Parathyroid adenoma (tissue), 2 donors: ENCODE measurements around the gene CIAO3.

Source experiments
- H2AFZ ChIP-seq: fragments of 300-600 bp; sonication (generic); one replicate; pipeline ENCODE4 v1.7.0; 2017; ENCODE audit warnings: antibody characterized with exemption, mild to moderate bottlenecking
- H3K27ac ChIP-seq: fragments of 300-600 bp; sonication (generic); one replicate; pipeline ENCODE4 v1.7.0; 2017
- H3K27me3 ChIP-seq: fragments of 300-600 bp; sonication (generic); one replicate; pipeline ENCODE4 v1.7.0; 2017; ENCODE audit warnings: low read length; ENCODE audit not compliant: control insufficient read depth, insufficient read depth
- H3K36me3 ChIP-seq: fragments of 300-600 bp; sonication (generic); one replicate; pipeline ENCODE4 v1.7.0; 2017; ENCODE audit warnings: low read length; ENCODE audit not compliant: control insufficient read depth, insufficient read depth
- H3K4me1 ChIP-seq: fragments of 300-600 bp; sonication (generic); one replicate; pipeline ENCODE4 v1.7.0; 2017; ENCODE audit warnings: control low read depth
- H3K4me2 ChIP-seq: fragments of 300-600 bp; sonication (generic); one replicate; pipeline ENCODE4 v1.7.0; 2017; ENCODE audit warnings: low read length
- H3K4me3 ChIP-seq: fragments of 300-600 bp; sonication (generic); one replicate; pipeline ENCODE4 v1.7.0; 2017; ENCODE audit warnings: low read depth, low read length
- H3K79me2 ChIP-seq: fragments of 300-600 bp; sonication (generic); one replicate; pipeline ENCODE4 v1.7.0; 2017; ENCODE audit warnings: control low read depth
- H3K9ac ChIP-seq: fragments of 300-600 bp; sonication (generic); one replicate; pipeline ENCODE4 v1.7.0; 2017; ENCODE audit warnings: mild to moderate bottlenecking
- H3K9me3 ChIP-seq: fragments of 300-600 bp; sonication (generic); one replicate; pipeline ENCODE4 v1.7.0; 2017; ENCODE audit warnings: low read length; ENCODE audit not compliant: control insufficient read depth
- TF ChIP-seq, protein P1 (sequence below): fragments of 300-600 bp; sonication (generic); IDR thresholded peaks from one replicate; pipeline ENCODE4 v1.7.0; 2017; ENCODE audit warnings: antibody characterized with exemption, mild to moderate bottlenecking
- donor health status: primary hyperparathyroidism.

Gene CIAO3

DNA sequence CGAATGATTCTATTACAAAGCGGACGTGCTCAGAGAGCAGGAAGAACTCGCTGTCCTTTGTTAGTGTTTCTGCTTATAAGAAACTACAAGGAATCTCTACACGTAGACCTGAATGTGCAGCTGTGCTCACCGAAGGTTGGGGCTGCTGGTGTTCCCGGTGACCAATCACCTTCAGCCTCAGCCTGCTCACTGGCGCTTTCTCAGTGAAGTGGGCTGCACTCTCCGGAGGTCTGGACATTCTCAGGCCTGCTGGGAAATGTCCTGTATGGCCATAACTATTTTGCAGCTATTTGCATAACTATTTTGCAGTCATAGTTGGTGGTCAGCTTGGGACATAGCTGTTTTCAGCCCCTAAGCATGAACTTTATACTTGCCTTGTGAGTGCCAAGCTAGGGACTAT is 9.7 kb upstream of the CIAO3 start:
- Histone ChIP-seq H3K4me3 (no peak overlapping the region), H3K27ac (no peak overlapping the region), H3K27me3 (no peaks in the 10 kb centered on the region), H3K79me2 (no peaks in the 10 kb centered on the region), H3K4me2 (no peak overlapping the region), H3K4me1 (no peaks in the 10 kb centered on the region), H3K9me3 (no peaks in the 10 kb centered on the region), H3K9ac (no peak overlapping the region), H2AFZ (no peak overlapping the region), H3K36me3 (no peaks in the 10 kb centered on the region)
- TF ChIP-seq, protein P1, sequence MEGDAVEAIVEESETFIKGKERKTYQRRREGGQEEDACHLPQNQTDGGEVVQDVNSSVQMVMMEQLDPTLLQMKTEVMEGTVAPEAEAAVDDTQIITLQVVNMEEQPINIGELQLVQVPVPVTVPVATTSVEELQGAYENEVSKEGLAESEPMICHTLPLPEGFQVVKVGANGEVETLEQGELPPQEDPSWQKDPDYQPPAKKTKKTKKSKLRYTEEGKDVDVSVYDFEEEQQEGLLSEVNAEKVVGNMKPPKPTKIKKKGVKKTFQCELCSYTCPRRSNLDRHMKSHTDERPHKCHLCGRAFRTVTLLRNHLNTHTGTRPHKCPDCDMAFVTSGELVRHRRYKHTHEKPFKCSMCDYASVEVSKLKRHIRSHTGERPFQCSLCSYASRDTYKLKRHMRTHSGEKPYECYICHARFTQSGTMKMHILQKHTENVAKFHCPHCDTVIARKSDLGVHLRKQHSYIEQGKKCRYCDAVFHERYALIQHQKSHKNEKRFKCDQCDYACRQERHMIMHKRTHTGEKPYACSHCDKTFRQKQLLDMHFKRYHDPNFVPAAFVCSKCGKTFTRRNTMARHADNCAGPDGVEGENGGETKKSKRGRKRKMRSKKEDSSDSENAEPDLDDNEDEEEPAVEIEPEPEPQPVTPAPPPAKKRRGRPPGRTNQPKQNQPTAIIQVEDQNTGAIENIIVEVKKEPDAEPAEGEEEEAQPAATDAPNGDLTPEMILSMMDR, result no peak

DNA sequence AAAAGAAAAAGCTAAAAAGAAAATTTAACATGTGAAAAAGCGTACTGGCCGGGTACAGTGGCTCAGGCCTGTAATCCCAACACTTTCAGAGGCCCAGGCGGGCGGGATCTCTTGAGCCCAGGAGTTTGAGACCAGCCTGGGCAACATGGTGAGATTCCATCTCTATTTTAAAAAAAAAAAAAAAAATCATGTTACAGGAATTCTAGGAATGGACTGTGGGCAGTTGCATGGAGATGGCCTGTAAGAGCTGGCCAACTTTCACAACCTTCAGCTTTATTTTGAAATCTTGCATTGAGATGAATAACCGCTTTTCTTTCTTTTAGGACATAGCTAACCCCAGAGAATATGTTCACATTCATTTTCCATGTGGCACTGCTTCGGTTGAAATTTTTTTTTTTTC is 8.2 kb upstream of the CIAO3 start:
- H3K9ac ChIP-seq, result no peak overlapping the region
- H3K36me3 ChIP-seq, result no peaks in the 10 kb centered on the region
- H2AFZ ChIP-seq, result no peak overlapping the region
- H3K27ac ChIP-seq, result no peak overlapping the region
- H3K4me1 ChIP-seq, result no peaks in the 10 kb centered on the region
- H3K4me2 ChIP-seq, result no peak overlapping the region
- H3K79me2 ChIP-seq, result no peaks in the 10 kb centered on the region
- no peaks in the 10 kb centered on the region for H3K9me3 ChIP-seq
- TF ChIP-seq, protein P1, result no peak
- no peaks in the 10 kb centered on the region for H3K27me3 ChIP-seq
- no peak overlapping the region for H3K4me3 ChIP-seq

DNA sequence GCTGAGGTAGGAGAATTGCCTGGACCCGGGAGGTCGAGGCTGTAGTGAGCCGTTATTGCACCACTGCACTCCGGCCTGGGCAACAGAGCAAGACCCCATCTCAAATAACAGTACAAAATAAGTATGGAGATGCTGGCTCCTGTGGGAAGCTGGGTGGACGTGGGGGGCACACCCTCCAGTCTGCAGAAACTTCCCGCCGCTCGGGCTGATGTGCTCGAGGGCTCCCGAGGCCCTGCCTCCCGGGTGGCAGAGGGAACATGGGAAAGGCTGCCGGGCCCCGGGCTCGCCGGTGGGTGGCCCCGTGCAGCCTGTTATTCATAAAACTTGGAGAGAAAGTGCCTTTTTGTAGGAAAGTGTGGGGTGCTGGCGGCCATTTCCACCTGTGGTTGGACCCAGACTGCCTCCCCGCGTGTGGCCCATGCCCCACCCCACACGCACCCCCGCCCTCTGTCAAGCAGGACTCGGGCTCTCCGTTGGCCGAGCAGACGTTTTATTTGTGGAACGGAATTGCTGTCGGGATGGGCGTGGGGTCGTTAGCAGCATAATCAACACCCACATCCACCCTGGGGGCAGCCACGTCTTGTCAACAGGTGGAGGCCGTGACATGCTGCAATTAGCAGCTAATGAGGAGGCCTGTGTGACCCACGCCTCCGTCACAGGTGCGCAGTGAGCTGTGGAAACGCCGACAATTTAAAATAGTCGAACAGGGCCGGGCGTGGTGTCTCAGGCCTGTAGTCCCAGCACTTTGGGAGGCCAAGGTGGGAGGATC is 7.4 kb upstream of the CIAO3 start:
- no peak overlapping the region for H2AFZ ChIP-seq
- no peaks in the 10 kb centered on the region for H3K4me1 ChIP-seq
- no peaks in the 10 kb centered on the region for H3K79me2 ChIP-seq
- H3K4me2 ChIP-seq, result no peak overlapping the region
- no peak overlapping the region for H3K4me3 ChIP-seq
- no peaks in the 10 kb centered on the region for H3K36me3 ChIP-seq
- H3K9ac ChIP-seq, result no peak overlapping the region
- TF ChIP-seq, protein P1, result no peak
- H3K27ac ChIP-seq, result no peak overlapping the region
- H3K9me3 ChIP-seq, result no peaks in the 10 kb centered on the region
- H3K27me3 ChIP-seq, result no peaks in the 10 kb centered on the region

DNA sequence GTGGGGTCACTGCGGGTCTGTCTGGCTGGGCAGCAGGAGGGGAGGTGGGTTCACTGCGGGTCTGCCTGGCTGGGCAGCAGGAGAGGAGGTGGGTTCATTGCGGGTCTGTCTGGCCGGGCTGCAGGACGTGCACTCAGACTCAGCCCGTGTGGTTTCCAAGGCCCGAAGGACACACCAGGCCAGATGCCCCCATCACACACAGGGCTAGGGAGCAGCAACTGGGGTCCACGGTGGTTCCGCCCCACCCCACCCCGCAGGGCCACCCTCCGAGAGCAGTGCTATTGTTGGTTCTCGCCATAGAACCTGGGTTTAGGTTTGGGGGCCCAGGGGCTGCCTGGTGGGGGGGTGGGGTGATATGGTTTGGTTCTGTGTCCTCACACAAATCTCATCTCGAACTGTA is 5.8 kb upstream of the CIAO3 start:
- H2AFZ ChIP-seq, result no peak overlapping the region

More for the DNA sequence above, 5.8 kb upstream of the CIAO3 start:
- no peak overlapping the region for H3K4me3 ChIP-seq
- no peaks in the 10 kb centered on the region for H3K4me1 ChIP-seq
- H3K27me3 ChIP-seq, result no peaks in the 10 kb centered on the region
- H3K36me3 ChIP-seq, result no peaks in the 10 kb centered on the region
- TF ChIP-seq, protein P1, result no peak
- no peak overlapping the region for H3K4me2 ChIP-seq
- H3K9me3 ChIP-seq, result no peaks in the 10 kb centered on the region
- H3K79me2 ChIP-seq, result no peaks in the 10 kb centered on the region
- H3K27ac ChIP-seq, result no peak overlapping the region
- H3K9ac ChIP-seq, result no peak overlapping the region
